ENCODE data around the gene KRT1.

DNA sequence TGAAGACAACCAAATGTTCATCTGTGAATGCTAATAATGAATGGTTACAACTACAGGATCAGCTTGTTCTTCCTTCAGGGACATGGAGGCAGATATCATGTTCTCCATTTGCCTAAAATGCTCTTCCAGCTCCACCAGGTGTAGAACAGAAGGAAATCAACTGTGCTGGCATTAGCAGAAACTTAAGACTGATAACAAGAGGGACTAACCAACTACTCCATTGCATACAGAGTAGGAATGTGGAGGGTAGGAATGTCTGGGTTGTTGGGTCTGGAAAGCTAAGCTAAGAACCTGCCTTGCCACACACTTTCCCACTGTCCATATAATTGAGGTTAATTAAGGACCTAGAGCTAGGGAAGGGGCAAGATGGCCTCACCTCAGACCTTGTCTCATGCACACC, 16.8 kb downstream of the KRT1 start:
- TF ChIP-seq, protein P1, sequence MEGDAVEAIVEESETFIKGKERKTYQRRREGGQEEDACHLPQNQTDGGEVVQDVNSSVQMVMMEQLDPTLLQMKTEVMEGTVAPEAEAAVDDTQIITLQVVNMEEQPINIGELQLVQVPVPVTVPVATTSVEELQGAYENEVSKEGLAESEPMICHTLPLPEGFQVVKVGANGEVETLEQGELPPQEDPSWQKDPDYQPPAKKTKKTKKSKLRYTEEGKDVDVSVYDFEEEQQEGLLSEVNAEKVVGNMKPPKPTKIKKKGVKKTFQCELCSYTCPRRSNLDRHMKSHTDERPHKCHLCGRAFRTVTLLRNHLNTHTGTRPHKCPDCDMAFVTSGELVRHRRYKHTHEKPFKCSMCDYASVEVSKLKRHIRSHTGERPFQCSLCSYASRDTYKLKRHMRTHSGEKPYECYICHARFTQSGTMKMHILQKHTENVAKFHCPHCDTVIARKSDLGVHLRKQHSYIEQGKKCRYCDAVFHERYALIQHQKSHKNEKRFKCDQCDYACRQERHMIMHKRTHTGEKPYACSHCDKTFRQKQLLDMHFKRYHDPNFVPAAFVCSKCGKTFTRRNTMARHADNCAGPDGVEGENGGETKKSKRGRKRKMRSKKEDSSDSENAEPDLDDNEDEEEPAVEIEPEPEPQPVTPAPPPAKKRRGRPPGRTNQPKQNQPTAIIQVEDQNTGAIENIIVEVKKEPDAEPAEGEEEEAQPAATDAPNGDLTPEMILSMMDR (IDR thresholded peaks at IDR 0.05), result no peak
- no peak for TF ChIP-seq POLR2A (IDR thresholded peaks at IDR 0.05)
